Ectodermal cell (in vitro differentiated cells): ENCODE measurements around the gene HSDL1.
"Not testable (repeated sequence)": the region's sequence is repeated elsewhere in the genome, so short reads cannot be mapped to it uniquely, and the experiment has no call there.

Experiments used
- H3K27ac ChIP-seq: 2 replicates; pipeline ENCODE4 v1.7.0; 2013; ENCODE audit warnings: mild to moderate bottlenecking, low read depth, low read length; ENCODE audit not compliant: insufficient read depth, poor library complexity, severe bottlenecking
- H3K27me3 ChIP-seq: 2 replicates; pipeline ENCODE4 v1.7.0; 2013; ENCODE audit warnings: mild to moderate bottlenecking, low read length; ENCODE audit not compliant: insufficient read depth, control insufficient read depth, poor library complexity, severe bottlenecking
- H3K36me3 ChIP-seq: one replicate; pipeline ENCODE4 v1.7.0; 2013; ENCODE audit warnings: low read length; ENCODE audit not compliant: control insufficient read depth, insufficient read depth
- H3K4me1 ChIP-seq: one replicate; pipeline ENCODE4 v1.7.0; 2013; ENCODE audit warnings: low read length; ENCODE audit not compliant: control insufficient read depth, insufficient read depth
- H3K4me3 ChIP-seq: 2 replicates; pipeline ENCODE4 v1.7.0; 2013; ENCODE audit warnings: low read depth, low read length, control low read depth; ENCODE audit not compliant: insufficient read depth
- H3K9me3 ChIP-seq: 2 replicates; pipeline ENCODE4 v1.7.0; 2013; ENCODE audit warnings: mild to moderate bottlenecking, low read length, moderate library complexity; ENCODE audit not compliant: control insufficient read depth
- WGBS, 2 experiments: methylation state at CpG; one replicate each; pipeline ENCODE4 v1.1.7; 2013; ENCODE audit warnings: missing lambda C conversion rate in 2 of 2; 5-methylcytosine and 5-hydroxymethylcytosine counted together

HSDL1 gene

GRCh38 chr16:84121007-84121406 lies 24.0 kb downstream of the HSDL1 start:
- no peak overlapping the region for H3K27ac ChIP-seq
- H3K9me3 ChIP-seq, result no peaks in the 10 kb centered on the region
- no peak overlapping the region for H3K4me3 ChIP-seq
- H3K27me3 ChIP-seq, result no peaks in the 10 kb centered on the region
- 92 to 95% methylated on average over 10 of the region's 10 CpGs for WGBS, 2 experiments
- H3K4me1 ChIP-seq, result no peaks in the 10 kb centered on the region
- peaks cover 21% of the 10 kb centered on the region for H3K36me3 ChIP-seq

DNA sequence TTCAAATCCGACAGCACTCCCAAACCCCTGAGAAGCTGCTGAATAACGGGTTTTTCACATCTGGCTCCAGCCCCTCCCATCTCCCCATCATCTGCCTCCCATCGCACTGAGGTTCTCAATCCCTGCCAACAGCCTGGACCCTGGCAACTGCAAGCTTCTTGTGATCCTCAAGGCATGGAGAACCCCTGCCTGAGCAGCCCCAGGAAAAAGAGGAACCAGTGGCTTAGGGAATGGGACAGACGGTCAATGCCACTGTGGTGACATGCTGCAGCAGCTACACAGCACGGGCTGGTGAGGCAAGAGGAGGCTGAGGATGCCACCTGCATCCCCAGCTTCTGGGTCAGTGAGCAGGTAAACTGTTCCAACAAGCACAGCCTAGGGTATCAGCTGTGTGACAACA lies 25.0 kb downstream of the HSDL1 start:
- 88 to 93% methylated on average over 5 of the region's 5 CpGs for WGBS, 2 experiments

GRCh38 chr16:84119368-84119767 lies 25.6 kb downstream of the HSDL1 start:
- 93% methylated on average over 13 of the region's 13 CpGs for WGBS, 2 experiments
- no peaks in the 10 kb centered on the region for H3K27me3 ChIP-seq
- no peak overlapping the region for H3K27ac ChIP-seq
- H3K4me3 ChIP-seq, result no peak overlapping the region
- no peaks in the 10 kb centered on the region for H3K4me1 ChIP-seq
- no peaks in the 10 kb centered on the region for H3K9me3 ChIP-seq
- H3K36me3 ChIP-seq, result peaks cover 18% of the 10 kb centered on the region

More for the DNA sequence above, 25.0 kb downstream of the HSDL1 start:
- no peak overlapping the region for H3K27ac ChIP-seq
- H3K4me1 ChIP-seq, result no peaks in the 10 kb centered on the region
- H3K27me3 ChIP-seq, result no peaks in the 10 kb centered on the region
- peaks cover 21% of the 10 kb centered on the region for H3K36me3 ChIP-seq
- H3K4me3 ChIP-seq, result no peak overlapping the region
- no peaks in the 10 kb centered on the region for H3K9me3 ChIP-seq

- H3K27me3 ChIP-seq, H3K4me1 ChIP-seq, H3K27ac ChIP-seq, H3K9me3 ChIP-seq, H3K4me3 ChIP-seq: not testable (repeated sequence)
- 93 to 95% methylated on average over 5 of the region's 5 CpGs for WGBS, 2 experiments
- H3K36me3 ChIP-seq, result peaks cover 10% of the 10 kb centered on the region
Measured at GRCh38 chr16:84118315-84118714, 26.7 kb downstream of the HSDL1 start.

DNA sequence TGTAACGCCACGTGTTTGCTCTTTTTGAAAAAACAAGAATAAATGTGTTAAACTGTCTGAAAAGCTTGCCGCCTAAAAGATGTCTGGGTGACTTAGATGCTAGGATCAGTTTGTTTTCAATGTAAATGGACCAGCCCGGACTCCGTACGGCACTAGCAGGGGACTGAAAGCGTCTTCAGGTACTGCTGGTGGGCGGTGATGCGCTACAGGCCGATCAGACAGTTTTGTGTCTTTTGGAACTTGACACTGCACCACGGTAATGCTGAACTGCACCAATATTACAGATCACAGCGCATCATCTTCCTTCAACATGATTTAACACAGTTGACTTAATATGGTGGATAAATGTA lies 27.5 kb downstream of the HSDL1 start:
- Histone ChIP-seq H3K36me3 (peaks cover 3% of the 10 kb centered on the region), H3K4me1 (no peaks in the 10 kb centered on the region), H3K27me3 (no peaks in the 10 kb centered on the region), H3K9me3 (no peaks in the 10 kb centered on the region), H3K27ac (no peak overlapping the region), H3K4me3 (peak overlapping the region; percentile 58)
- WGBS, 2 experiments, result 8 to 14% methylated on average over 11 to 12 of the region's 12 CpGs

DNA sequence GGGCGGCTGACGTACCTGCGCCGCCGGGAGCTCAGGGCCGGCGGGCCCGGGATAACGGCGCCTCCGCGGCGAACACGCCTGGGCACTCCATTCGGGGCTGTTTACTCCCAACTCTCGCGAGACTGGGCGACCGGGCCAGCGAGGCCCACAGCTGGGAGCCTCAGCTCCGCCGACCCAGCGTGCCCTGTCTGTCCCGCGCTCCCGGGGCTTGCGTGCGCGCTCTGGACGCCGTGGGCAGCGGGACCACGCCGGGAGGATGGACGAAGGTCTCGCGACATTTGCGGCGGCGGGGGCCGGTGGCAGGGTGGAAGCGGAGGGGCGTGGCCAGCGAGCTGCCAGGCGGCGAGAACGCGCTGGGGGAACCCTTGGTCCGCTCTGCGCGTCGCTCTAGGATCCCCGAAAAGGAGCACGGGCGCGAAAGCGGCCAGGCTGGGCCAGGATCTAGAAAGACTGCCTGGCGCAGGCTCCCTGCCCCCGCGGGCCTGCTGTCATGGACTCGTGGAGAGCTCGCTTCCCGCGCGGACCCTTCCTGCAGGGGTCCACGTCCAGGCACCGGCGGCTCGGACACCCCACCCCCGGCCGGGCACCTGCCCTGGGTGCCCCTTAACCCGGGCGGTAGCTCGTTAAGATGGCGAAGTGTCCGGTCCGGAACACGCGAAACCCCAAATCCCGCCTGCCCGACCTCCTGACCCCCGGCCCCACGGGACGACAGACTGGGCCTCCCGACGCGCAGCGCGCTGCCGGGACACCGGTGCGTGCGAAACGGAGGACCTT lies 28.1 kb downstream of the HSDL1 start, which contains the start of gene MBTPS1:
Gene MBTPS1, minus strand, starts transcription at position 223 of the 774 bp plus-strand sequence. CDS start 15,159 bp downstream, outside the sequence.
- Histone ChIP-seq H3K9me3 (no peaks in the 10 kb centered on the region), H3K36me3 (no peaks in the 10 kb centered on the region), H3K27ac (peak within 1 kb of the TSS; percentile 86), H3K27me3 (no peaks in the 10 kb centered on the region), H3K4me3 (peak within 1 kb of the TSS; percentile 58), H3K4me1 (no peaks in the 10 kb centered on the region)
- WGBS, 2 experiments, result 0% methylated on average over 94 of the region's 94 CpGs

DNA sequence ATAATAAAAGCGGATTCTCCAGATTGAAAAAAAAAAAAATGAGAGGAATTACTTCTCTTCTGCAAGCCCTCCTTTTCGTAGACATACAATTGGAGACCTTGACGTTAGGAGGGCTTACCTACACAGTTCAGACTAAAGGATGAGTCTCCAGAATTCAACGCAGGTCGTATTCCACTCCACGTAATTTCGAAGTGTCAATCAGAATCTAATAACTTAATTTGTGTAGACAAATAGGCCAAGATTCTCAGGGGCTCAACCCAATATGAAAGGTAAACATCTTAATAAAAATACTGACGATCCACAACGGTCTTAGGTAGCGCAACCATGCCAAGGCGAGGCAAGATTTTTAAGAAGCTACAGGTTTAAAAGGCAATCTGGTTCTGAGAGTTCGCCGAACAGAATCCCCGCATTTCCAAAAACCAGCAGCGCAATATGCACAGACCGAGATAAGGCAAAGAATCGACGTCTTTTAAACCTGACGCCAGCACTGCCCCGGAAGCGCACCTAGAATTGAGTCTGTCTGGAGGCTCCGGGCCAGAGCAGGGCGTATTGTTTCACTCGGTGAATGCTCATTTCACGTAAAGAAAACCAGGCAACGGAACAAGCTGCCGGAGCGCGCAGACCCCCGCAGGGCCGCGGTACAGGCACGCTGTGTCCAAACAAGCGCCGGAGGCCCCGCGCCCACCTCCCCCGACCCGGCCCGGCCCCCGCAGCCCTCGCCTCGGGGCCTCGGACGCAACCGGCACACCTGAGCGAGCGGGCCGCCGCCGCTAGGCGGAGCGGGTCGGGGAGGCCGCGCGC lies 28.9 kb downstream of the HSDL1 start:
- Histone ChIP-seq H3K27ac (peak overlapping the region; percentile 86), H3K36me3 (no peaks in the 10 kb centered on the region), H3K9me3 (no peaks in the 10 kb centered on the region), H3K4me1 (no peaks in the 10 kb centered on the region), H3K27me3 (no peaks in the 10 kb centered on the region), H3K4me3 (peak overlapping the region; percentile 58)
- 2% methylated on average over 57 of the region's 57 CpGs for WGBS, 2 experiments

GRCh38 chr16:84111949-84112348 lies 33.0 kb downstream of the HSDL1 start:
- H3K4me3 ChIP-seq, H3K4me1 ChIP-seq, H3K27ac ChIP-seq, H3K36me3 ChIP-seq, H3K9me3 ChIP-seq, H3K27me3 ChIP-seq: not testable (repeated sequence)
- WGBS, 2 experiments, result 80 to 89% methylated on average over 3 of the region's 3 CpGs

DNA sequence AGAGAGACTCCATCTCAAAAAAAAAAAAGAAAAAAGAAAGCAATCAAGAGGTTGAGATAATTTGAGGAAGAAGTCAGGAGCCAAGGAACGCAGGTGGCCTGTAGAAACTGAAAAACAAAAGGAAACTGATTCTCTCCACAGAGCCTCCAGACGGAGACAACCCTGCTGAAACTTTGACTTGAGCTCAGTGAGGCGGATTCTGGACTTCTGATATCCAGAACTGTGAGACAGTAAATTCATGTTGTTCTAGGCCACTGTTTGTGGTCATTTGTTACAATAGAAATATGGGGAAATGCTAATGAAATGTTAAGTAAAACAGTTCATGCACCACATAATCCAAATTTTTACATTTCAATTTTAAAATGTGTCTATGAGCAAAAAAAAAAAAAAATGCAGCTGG lies 33.5 kb downstream of the HSDL1 start:
- H3K4me1 ChIP-seq, result no peaks in the 10 kb centered on the region
- no peaks in the 10 kb centered on the region for H3K9me3 ChIP-seq
- WGBS, 2 experiments, result 90 to 92% methylated on average over 3 of the region's 3 CpGs
- H3K4me3 ChIP-seq, result no peak overlapping the region
- H3K27me3 ChIP-seq, result no peaks in the 10 kb centered on the region
- H3K27ac ChIP-seq, result no peak overlapping the region
- no peaks in the 10 kb centered on the region for H3K36me3 ChIP-seq

- Histone ChIP-seq H3K27me3 (no peaks in the 10 kb centered on the region), H3K27ac (no peak overlapping the region), H3K4me3 (no peak overlapping the region), H3K9me3 (no peaks in the 10 kb centered on the region), H3K36me3 (no peaks in the 10 kb centered on the region), H3K4me1 (no peaks in the 10 kb centered on the region)
- WGBS, 2 experiments, result 74 to 78% methylated on average over 3 of the region's 3 CpGs
Measured at GRCh38 chr16:84110527-84110926, 34.5 kb downstream of the HSDL1 start.
